Measurements from ENCODE around the gene P3H3.

DNA sequence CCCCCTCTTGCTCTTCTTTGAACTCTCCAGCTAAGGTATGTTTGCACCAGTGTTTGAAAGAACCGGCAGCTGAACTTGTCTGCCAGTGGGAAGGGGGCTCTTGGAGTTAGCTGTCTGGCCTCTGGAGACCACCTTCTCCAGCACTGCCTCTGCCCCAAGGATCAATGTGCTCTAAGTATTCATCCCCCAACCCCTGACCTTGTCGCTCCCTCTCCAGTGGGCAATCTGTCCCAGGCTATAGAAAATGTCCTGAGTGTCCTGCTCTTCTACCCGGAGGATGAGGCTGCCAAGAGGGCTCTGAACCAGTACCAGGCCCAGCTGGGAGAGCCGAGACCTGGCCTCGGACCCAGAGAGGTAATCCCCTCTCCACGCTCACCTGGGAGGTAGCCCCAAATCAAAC lies 2.8 kb downstream of the P3H3 start:
- no peak for TF ChIP-seq POLR2AphosphoS5 (IDR thresholded peaks at IDR 0.05; ENCODE audit: low read depth, low read length)
- TF ChIP-seq, protein P1, sequence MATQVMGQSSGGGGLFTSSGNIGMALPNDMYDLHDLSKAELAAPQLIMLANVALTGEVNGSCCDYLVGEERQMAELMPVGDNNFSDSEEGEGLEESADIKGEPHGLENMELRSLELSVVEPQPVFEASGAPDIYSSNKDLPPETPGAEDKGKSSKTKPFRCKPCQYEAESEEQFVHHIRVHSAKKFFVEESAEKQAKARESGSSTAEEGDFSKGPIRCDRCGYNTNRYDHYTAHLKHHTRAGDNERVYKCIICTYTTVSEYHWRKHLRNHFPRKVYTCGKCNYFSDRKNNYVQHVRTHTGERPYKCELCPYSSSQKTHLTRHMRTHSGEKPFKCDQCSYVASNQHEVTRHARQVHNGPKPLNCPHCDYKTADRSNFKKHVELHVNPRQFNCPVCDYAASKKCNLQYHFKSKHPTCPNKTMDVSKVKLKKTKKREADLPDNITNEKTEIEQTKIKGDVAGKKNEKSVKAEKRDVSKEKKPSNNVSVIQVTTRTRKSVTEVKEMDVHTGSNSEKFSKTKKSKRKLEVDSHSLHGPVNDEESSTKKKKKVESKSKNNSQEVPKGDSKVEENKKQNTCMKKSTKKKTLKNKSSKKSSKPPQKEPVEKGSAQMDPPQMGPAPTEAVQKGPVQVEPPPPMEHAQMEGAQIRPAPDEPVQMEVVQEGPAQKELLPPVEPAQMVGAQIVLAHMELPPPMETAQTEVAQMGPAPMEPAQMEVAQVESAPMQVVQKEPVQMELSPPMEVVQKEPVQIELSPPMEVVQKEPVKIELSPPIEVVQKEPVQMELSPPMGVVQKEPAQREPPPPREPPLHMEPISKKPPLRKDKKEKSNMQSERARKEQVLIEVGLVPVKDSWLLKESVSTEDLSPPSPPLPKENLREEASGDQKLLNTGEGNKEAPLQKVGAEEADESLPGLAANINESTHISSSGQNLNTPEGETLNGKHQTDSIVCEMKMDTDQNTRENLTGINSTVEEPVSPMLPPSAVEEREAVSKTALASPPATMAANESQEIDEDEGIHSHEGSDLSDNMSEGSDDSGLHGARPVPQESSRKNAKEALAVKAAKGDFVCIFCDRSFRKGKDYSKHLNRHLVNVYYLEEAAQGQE (IDR thresholded peaks at IDR 0.05; ENCODE audit: insufficient read depth in 1 of 2, low read depth in 2 of 2, low read length in 2 of 2) = no peak
- TF ChIP-seq TAF1 (IDR thresholded peaks at IDR 0.05; ENCODE audit: borderline replicate concordance, insufficient read depth, low read length) = no peak
